CD4-positive, alpha-beta T cell (primary cell): Measurements from ENCODE around the gene MXI1. TPM values are rescaled to one million over a fixed set of nuclear protein-coding genes. Genes with fewer than 3 reads are reported as not detected.
"Not testable (repeated sequence)": the region's sequence is repeated elsewhere in the genome, so short reads cannot be mapped to it uniquely, and the experiment has no call there.

Source experiments
- ATAC-seq: fragments of 200-7000 bp; cut with Tn5 transposase; one replicate; pipeline ENCODE4 v1.10.0; 2022; ENCODE audit warnings: mild to moderate bottlenecking; ENCODE audit not compliant: poor library complexity
- CTCF ChIA-PET: fragments of 350-600 bp; sonication (Branson Sonifier 250); formaldehyde crosslinking; loops from one replicate; lab custom pipeline; 2021; ENCODE audit warnings: antibody characterized with exemption, inconsistent platforms; lab: Charles Lee
- POLR2A ChIA-PET: fragments of 350-600 bp; sonication (Branson Sonifier 250); formaldehyde crosslinking; loops from one replicate; lab custom pipeline; 2021; ENCODE audit warnings: antibody characterized with exemption, inconsistent platforms; lab: Charles Lee
- DNase-seq, 14 experiments: peaks; one replicate each; pipeline ENCODE4 v3.0.0-alpha.2; 2013 to 2020; ENCODE audit warnings: mixed read lengths in 2 of 14
- H3K27ac ChIP-seq, 2 donors: one replicate each; pipeline versions ENCODE4 v1.5.1 to v1.7.0; 2013; ENCODE audit warnings: low read length in 2 of 2, low read depth in 1 of 2, mild to moderate bottlenecking in 1 of 2
- H3K27me3 ChIP-seq, 2 experiments: 1 replicate in 1 of 2; 2 replicates in 1 of 2; pipeline versions ENCODE4 v1.6.1 to v1.7.0; 2013; ENCODE audit warnings: low read length in 2 of 2, control low read depth in 1 of 2, mild to moderate bottlenecking in 1 of 2, moderate library complexity in 1 of 2; ENCODE audit not compliant: insufficient read depth in 2 of 2, control insufficient read depth in 1 of 2
- H3K36me3 ChIP-seq: one replicate; pipeline ENCODE4 v1.6.1; 2013; ENCODE audit warnings: low read length, control low read depth; ENCODE audit not compliant: insufficient read depth
- H3K4me1 ChIP-seq: one replicate; pipeline ENCODE4 v1.6.1; 2013; ENCODE audit warnings: low read length, control low read depth; ENCODE audit not compliant: insufficient read depth
- H3K4me3 ChIP-seq: one replicate; pipeline ENCODE4 v1.5.1; 2013; ENCODE audit warnings: mild to moderate bottlenecking, low read length, moderate library complexity
- H3K9me3 ChIP-seq, 2 experiments: 1 replicate in 1 of 2; 2 replicates in 1 of 2; pipeline versions ENCODE4 v1.6.1 to v1.7.0; 2013; ENCODE audit warnings: low read length in 2 of 2, mild to moderate bottlenecking in 2 of 2, control low read depth in 1 of 2, moderate library complexity in 1 of 2; ENCODE audit not compliant: control insufficient read depth in 1 of 2, insufficient read depth in 1 of 2
- H3K27ac Mint-ChIP-seq: one replicate; pipeline ENCODE4 v1.8.0; 2020; ENCODE audit warnings: mixed read lengths
- H3K27me3 Mint-ChIP-seq: one replicate; pipeline ENCODE4 v1.8.0; 2021; ENCODE audit warnings: mixed read lengths
- H3K36me3 Mint-ChIP-seq: one replicate; pipeline ENCODE4 v1.8.0; 2021; ENCODE audit warnings: low read depth, mixed read lengths
- H3K4me1 Mint-ChIP-seq: one replicate; pipeline ENCODE4 v1.8.0; 2021; ENCODE audit warnings: low read depth, mixed read lengths
- H3K4me3 Mint-ChIP-seq: one replicate; pipeline ENCODE4 v1.8.0; 2020; ENCODE audit warnings: mild to moderate bottlenecking, mixed read lengths
- H3K9me3 Mint-ChIP-seq: one replicate; pipeline ENCODE4 v1.8.0; 2020; ENCODE audit warnings: mixed read lengths
- CTCF ChIP-seq: fragments of 200-600 bp; IDR thresholded peaks from one replicate; pipeline ENCODE4 v1.8.0; 2022; ENCODE audit warnings: antibody characterized with exemption, mild to moderate bottlenecking
- intact Hi-C, 2 experiments: fragments of 100-400 bp; cut with DNase I in 1 of 2; cut with micrococcal nuclease in 1 of 2; formaldehyde crosslinking; loops; one replicate each; pipeline versions ENCODE4 v1.15.1 to v1.9.0; 2023 to 2025; cut with DNase I, micrococcal nuclease
- total RNA-seq, 174 experiments: library from RNA in 2 of 174; stranded (reverse) in 2 of 174; gene quantifications; one replicate each; pipeline ENCODE4 v1.2.3 and lab custom pipeline; 2021 to 2026

Gene MXI1
- total RNA-seq, 2 experiments from 2014 or later, result 74.3 to 84.3 TPM

GRCh38 chr10:110244550-110244949, 37.1 kb downstream of the MXI1 start:
- TF ChIP-seq CTCF, result no peak
- no peaks in the 10 kb centered on the region for H3K27me3 Mint-ChIP-seq
- Histone ChIP-seq H3K36me3 (peaks cover 12% of the 10 kb centered on the region), H3K4me1 (no peaks in the 10 kb centered on the region), H3K4me3 (no peak overlapping the region), H3K9me3 (no peaks in the 10 kb centered on the region), H3K27ac (no peak overlapping the region), H3K27me3 (no peaks in the 10 kb centered on the region)
- H3K4me3 Mint-ChIP-seq, result no peak overlapping the region
- intact Hi-C loops, result no loop called here
- H3K9me3 Mint-ChIP-seq, result peaks cover 2% of the 10 kb centered on the region
- ChIA-PET CTCF (interaction anchor here (0.8 kb wide), 1 partner anchor 106 kb away, joined by 3 read pairs; no protein-coding TSS in a partner anchor), POLR2A (interaction anchor here (1.2 to 2.0 kb wide), 2 partner anchors 34 to 36 kb away, joined by 4 to 6 read pairs; no protein-coding TSS in a partner anchor)
- H3K36me3 Mint-ChIP-seq, result peaks cover 38% of the 10 kb centered on the region
- H3K27ac Mint-ChIP-seq, result no peak overlapping the region
- no peak for ATAC-seq
- peaks cover 33% of the 10 kb centered on the region for H3K4me1 Mint-ChIP-seq
- no peak for DNase-seq

GRCh38 chr10:110247833-110248232, 40.4 kb downstream of the MXI1 start:
- H3K27ac Mint-ChIP-seq, H3K4me3 Mint-ChIP-seq, H3K4me3 ChIP-seq, H3K27me3 Mint-ChIP-seq, H3K4me1 ChIP-seq, intact Hi-C loops, H3K27ac ChIP-seq, DNase-seq, H3K9me3 Mint-ChIP-seq, H3K27me3 ChIP-seq, POLR2A ChIA-PET, H3K9me3 ChIP-seq, ATAC-seq: not testable (repeated sequence)
- H3K36me3 Mint-ChIP-seq, result peaks cover 53% of the 10 kb centered on the region
- CTCF ChIA-PET, result interaction anchor here (1.7 kb wide), 1 partner anchor 31 kb away, joined by 4 read pairs; no protein-coding TSS in a partner anchor
- peaks cover 24% of the 10 kb centered on the region for H3K4me1 Mint-ChIP-seq
- peaks cover 12% of the 10 kb centered on the region for H3K36me3 ChIP-seq

- H3K27me3 Mint-ChIP-seq, H3K27me3 ChIP-seq, H3K4me3 ChIP-seq, H3K9me3 Mint-ChIP-seq, H3K4me1 ChIP-seq, ATAC-seq, intact Hi-C loops, H3K4me3 Mint-ChIP-seq, H3K9me3 ChIP-seq, DNase-seq, H3K27ac Mint-ChIP-seq, POLR2A ChIA-PET, H3K27ac ChIP-seq: not testable (repeated sequence)
- H3K36me3 Mint-ChIP-seq, result peaks cover 52% of the 10 kb centered on the region
- peaks cover 12% of the 10 kb centered on the region for H3K36me3 ChIP-seq
- peaks cover 33% of the 10 kb centered on the region for H3K4me1 Mint-ChIP-seq
- CTCF ChIA-PET, result interaction anchor here (1.7 kb wide), 1 partner anchor 30 kb away, joined by 4 read pairs; no protein-coding TSS in a partner anchor
These were observed 42.1 kb downstream of the MXI1 start for GRCh38 chr10:110249489-110249888.

GRCh38 chr10:110251392-110251791, 44.0 kb downstream of the MXI1 start:
- H3K36me3 Mint-ChIP-seq, result peaks cover 49% of the 10 kb centered on the region
- H3K27me3 Mint-ChIP-seq, H3K4me1 ChIP-seq, H3K36me3 ChIP-seq, ATAC-seq, intact Hi-C loops, H3K27me3 ChIP-seq, H3K4me3 ChIP-seq, DNase-seq, H3K9me3 ChIP-seq, POLR2A ChIA-PET, H3K27ac Mint-ChIP-seq, H3K4me3 Mint-ChIP-seq, H3K9me3 Mint-ChIP-seq, CTCF ChIA-PET, H3K27ac ChIP-seq: not testable (repeated sequence)
- H3K4me1 Mint-ChIP-seq, result peaks cover 31% of the 10 kb centered on the region
